Peyer's patch (tissue), 4 donors: Measurements from ENCODE around the gene RAD51B. TPM values are rescaled to one million over a fixed set of nuclear protein-coding genes. Genes with fewer than 3 reads are reported as not detected.

Experiments used
- DNase-seq, 3 donors: peaks; one replicate each; pipeline ENCODE4 v3.0.0-alpha.2; 2017 to 2019
- H3K27ac ChIP-seq, 4 donors: fragments of 200-600 bp; sonication (generic); one replicate each; pipeline ENCODE4 v1.5.1; 2016 to 2019
- H3K27me3 ChIP-seq, 2 donors: fragments of 200-600 bp; sonication (generic); one replicate each; pipeline ENCODE4 v1.5.1; 2019
- H3K36me3 ChIP-seq, 3 donors: fragments of 200-600 bp; sonication (generic); one replicate each; pipeline ENCODE4 v1.5.1; 2016 to 2019
- H3K4me1 ChIP-seq, 4 donors: fragments of 200-600 bp; sonication (generic); one replicate each; pipeline ENCODE4 v1.5.1; 2016 to 2019
- H3K4me3 ChIP-seq, 4 donors: fragments of 200-600 bp; sonication (generic); 1 replicate in 3 of 4; 2 replicates in 1 of 4; pipeline ENCODE4 v1.5.1; 2016 to 2019; ENCODE audit warnings: mild to moderate bottlenecking in 1 of 4
- H3K9me3 ChIP-seq, 4 donors: fragments of 200-600 bp; sonication (generic); one replicate each; pipeline ENCODE4 v1.5.1; 2016 to 2019; ENCODE audit warnings: mild to moderate bottlenecking in 1 of 4
- CTCF ChIP-seq, 6 experiments: fragments of 450-650 bp in 4 of 6; fragments of 200-600 bp in 2 of 6; sonication (generic) in 1 of 6; IDR thresholded peaks; one replicate each; pipeline ENCODE4 v1.5.1; 2017 to 2019; ENCODE audit warnings: antibody characterized with exemption in 6 of 6, mild to moderate bottlenecking in 3 of 6, moderate library complexity in 1 of 6
- POLR2A ChIP-seq, 2 donors: fragments of 450-650 bp; IDR thresholded peaks; one replicate each; pipeline ENCODE4 v1.5.1; 2017; ENCODE audit warnings: antibody characterized with exemption in 2 of 2, mild to moderate bottlenecking in 2 of 2, moderate library complexity in 2 of 2
- total RNA-seq, 4 donors: library from RNA; depleted of rRNA; stranded (reverse); fragments of >200 nt; gene quantifications; one replicate each; pipeline ENCODE4 v1.1.0, GENCODE V29; 2016

The RAD51B gene
- total RNA-seq, 4 donors from 2014 or later: 12.6 to 103 (median 33.1) TPM

GRCh38 chr14:68463299-68463698 lies 643.7 kb downstream of the RAD51B start:
- Histone ChIP-seq H3K4me3 (no peak overlapping the region), H3K36me3 (no peaks in the 10 kb centered on the region), H3K27ac (no peak overlapping the region), H3K27me3 (no peaks in the 10 kb centered on the region), H3K9me3 (no peaks in the 10 kb centered on the region), H3K4me1 (peaks cover 0 to 16% (median 0%) of the 10 kb centered on the region in 4 donors)
- TF ChIP-seq POLR2A (IDR thresholded peaks at IDR 0.05): no peak
- TF ChIP-seq CTCF (IDR thresholded peaks at IDR 0.05): no peak
- no peak for DNase-seq

- no peak overlapping the region for H3K27ac ChIP-seq
- H3K36me3 ChIP-seq: no peaks in the 10 kb centered on the region
- H3K4me3 ChIP-seq: no peak overlapping the region
- H3K4me1 ChIP-seq: peaks cover 0 to 11% (median 0%) of the 10 kb centered on the region in 4 donors
- no peaks in the 10 kb centered on the region for H3K9me3 ChIP-seq
- H3K27me3 ChIP-seq: no peaks in the 10 kb centered on the region
- TF ChIP-seq CTCF (IDR thresholded peaks at IDR 0.05) (no peak), POLR2A (IDR thresholded peaks at IDR 0.05) (no peak)
- DNase-seq: no peak
These were observed 644.3 kb downstream of the RAD51B start for GRCh38 chr14:68463705-68464374.

- peaks cover 0 to 2% (median 0%) of the 10 kb centered on the region in 4 donors for H3K4me1 ChIP-seq
- no peaks in the 10 kb centered on the region for H3K36me3 ChIP-seq
- H3K27ac ChIP-seq: no peak overlapping the region
These were observed 645.1 kb downstream of the RAD51B start for GRCh38 chr14:68464711-68465110.

GRCh38 chr14:68466491-68466977 lies 647.0 kb downstream of the RAD51B start:
- Histone ChIP-seq H3K9me3 (no peaks in the 10 kb centered on the region), H3K27ac (peak overlapping the region in 2 of 4 donors; percentile 6 to 46), H3K27me3 (no peaks in the 10 kb centered on the region), H3K4me1 (no peaks in the 10 kb centered on the region), H3K4me3 (no peak overlapping the region), H3K36me3 (no peaks in the 10 kb centered on the region)
- no peak for TF ChIP-seq POLR2A (IDR thresholded peaks at IDR 0.05)
- no peak for TF ChIP-seq CTCF (IDR thresholded peaks at IDR 0.05)
- DNase-seq: no peak

More at GRCh38 chr14:68464711-68465110, 645.1 kb downstream of the RAD51B start:
- DNase-seq: no peak
- Histone ChIP-seq H3K9me3 (no peaks in the 10 kb centered on the region), H3K27me3 (no peaks in the 10 kb centered on the region), H3K4me3 (no peak overlapping the region)
- TF ChIP-seq CTCF (IDR thresholded peaks at IDR 0.05) (no peak), POLR2A (IDR thresholded peaks at IDR 0.05) (no peak)

GRCh38 chr14:68467425-68467824 lies 647.8 kb downstream of the RAD51B start:
- no peak for TF ChIP-seq CTCF (IDR thresholded peaks at IDR 0.05)
- no peak for TF ChIP-seq POLR2A (IDR thresholded peaks at IDR 0.05)

More at GRCh38 chr14:68467425-68467824, 647.8 kb downstream of the RAD51B start:
- DNase-seq: no peak
- Histone ChIP-seq H3K36me3 (no peaks in the 10 kb centered on the region), H3K9me3 (no peaks in the 10 kb centered on the region), H3K27me3 (no peaks in the 10 kb centered on the region), H3K4me1 (no peaks in the 10 kb centered on the region), H3K4me3 (no peak overlapping the region), H3K27ac (no peak overlapping the region)
